Adipocyte (in vitro differentiated cells): Measurements from ENCODE around the gene DAB1.
A peak's percentile ranks its signal among the peaks of the same experiment; 100 is the strongest.

Source experiments
- DNase-seq: peaks from one replicate; pipeline ENCODE4 v3.0.0-alpha.2; 2015; ENCODE audit warnings: low read depth
- H3K27me3 ChIP-seq: replicated peaks from 2 replicates; pipeline ENCODE4 v1.7.0; 2013; ENCODE audit warnings: mild to moderate bottlenecking, low read length, moderate library complexity; ENCODE audit not compliant: control insufficient read depth, insufficient read depth
- H3K36me3 ChIP-seq: 2 replicates; pipeline ENCODE4 v1.7.0; 2013; ENCODE audit warnings: low read length, mild to moderate bottlenecking, moderate library complexity; ENCODE audit not compliant: control insufficient read depth, insufficient read depth, severe bottlenecking
- H3K4me1 ChIP-seq: 2 replicates; pipeline ENCODE4 v1.7.0; 2013; ENCODE audit warnings: mild to moderate bottlenecking, low read length, moderate library complexity; ENCODE audit not compliant: control insufficient read depth, insufficient read depth
- H3K4me3 ChIP-seq: 2 replicates; pipeline ENCODE4 v1.7.0; 2013; ENCODE audit warnings: mild to moderate bottlenecking, low read length, moderate library complexity
- H3K9ac ChIP-seq: 2 replicates; pipeline ENCODE4 v1.7.0; 2013; ENCODE audit warnings: mild to moderate bottlenecking, low read length, moderate library complexity
- H3K9me3 ChIP-seq: 2 replicates; pipeline ENCODE4 v1.7.0; 2013; ENCODE audit warnings: mild to moderate bottlenecking, low read length, moderate library complexity; ENCODE audit not compliant: control insufficient read depth

Gene DAB1

GRCh38 chr1:56953386-56953785, 470.5 kb downstream of the DAB1 start:
- Histone ChIP-seq H3K36me3 (no peaks in the 10 kb centered on the region), H3K4me3 (no peak overlapping the region), H3K27me3 (peaks cover 2% of the 10 kb centered on the region), H3K4me1 (peaks cover 16% of the 10 kb centered on the region), H3K9ac (no peak overlapping the region), H3K9me3 (no peaks in the 10 kb centered on the region)
- no peak for DNase-seq

- no peak overlapping the region for H3K9ac ChIP-seq
- peaks cover 14% of the 10 kb centered on the region for H3K4me1 ChIP-seq
- no peaks in the 10 kb centered on the region for H3K36me3 ChIP-seq
- no peak overlapping the region for H3K4me3 ChIP-seq
- peaks cover 2% of the 10 kb centered on the region for H3K27me3 ChIP-seq
- no peaks in the 10 kb centered on the region for H3K9me3 ChIP-seq
- no peak for DNase-seq
Measured at GRCh38 chr1:56952501-56952900, 471.4 kb downstream of the DAB1 start.

GRCh38 chr1:56948403-56949023, 475.3 kb downstream of the DAB1 start:
- no peaks in the 10 kb centered on the region for H3K27me3 ChIP-seq
- H3K4me3 ChIP-seq = peak overlapping the region; percentile 36
- no peak overlapping the region for H3K9ac ChIP-seq
- H3K4me1 ChIP-seq = peaks cover 19% of the 10 kb centered on the region
- H3K36me3 ChIP-seq = no peaks in the 10 kb centered on the region
- H3K9me3 ChIP-seq = no peaks in the 10 kb centered on the region
- peak; percentile 25 for DNase-seq
